ENCODE data around the gene SHC2.

DNA sequence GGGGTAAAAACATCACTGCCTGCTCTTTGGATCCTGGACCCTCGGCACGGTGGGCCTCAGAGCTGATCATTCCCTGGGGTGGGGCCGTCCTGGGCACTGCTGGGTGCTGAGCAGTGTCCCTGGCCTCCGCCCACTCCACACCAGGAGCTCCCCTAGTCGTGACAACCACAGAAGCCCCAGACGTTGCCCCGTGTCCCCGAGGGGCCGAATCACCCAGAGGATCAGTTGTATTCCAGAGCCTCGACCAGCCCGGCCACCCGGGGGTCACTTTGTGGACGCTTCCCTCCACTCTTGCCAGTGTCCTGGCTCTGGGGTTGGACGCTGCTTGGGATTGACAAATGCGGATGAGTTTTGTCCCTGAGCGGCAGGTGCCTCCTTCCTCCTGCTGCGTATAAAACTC, 62.1 kb downstream of the SHC2 start:
- TF ChIP-seq CTCF (IDR thresholded peaks at IDR 0.05) (no peak), POLR2AphosphoS5 (IDR thresholded peaks at IDR 0.05) (no peak), POLR2A (IDR thresholded peaks at IDR 0.05) (no peak)
